IMR-90 (cell line): Measurements from ENCODE around the gene MAP1LC3B. TPM values are rescaled to one million over a fixed set of nuclear protein-coding genes. Genes with fewer than 3 reads are reported as not detected.

ENCODE experiments used
- ATAC-seq: fragments of 200-7000 bp; cut with Tn5 transposase; 2 replicates; pipeline ENCODE4 v1.9.1; 2020; ENCODE audit warnings: low read depth, mild to moderate bottlenecking, moderate library complexity
- BruUV-seq: library from RNA; stranded (reverse); fragments of 400-500 nt; replicated peaks from 2 replicates; lab custom pipeline; 2021; lab: Mats Ljungman, UMichigan
- CTCF ChIA-PET: fragments of 300-600 bp; formaldehyde crosslinking; extraction: SDS; loops from one replicate; lab custom pipeline; 2021; ENCODE audit warnings: antibody characterized with exemption; lab: Yijun Ruan, JAX
- POLR2A ChIA-PET: fragments of 300-600 bp; sonication (Branson Sonifier 250); formaldehyde crosslinking; loops from one replicate; lab custom pipeline; 2022; ENCODE audit warnings: antibody characterized with exemption; ENCODE audit not compliant: unreplicated experiment; lab: Charles Lee
- DNase-seq: peaks from one replicate; pipeline ENCODE4 v3.0.0; 2013
- H2AFZ ChIP-seq: replicated peaks from 2 replicates; pipeline ENCODE3; 2013; ENCODE audit warnings: low read length, mild to moderate bottlenecking; ENCODE audit not compliant: poor library complexity
- H2AK5ac ChIP-seq: 2 replicates; pipeline ENCODE4 v1.6.1; 2013; ENCODE audit warnings: low read depth, low read length, inconsistent platforms
- H2AK9ac ChIP-seq: replicated peaks from 2 replicates; pipeline ENCODE3; 2013; ENCODE audit warnings: mild to moderate bottlenecking, low read depth, low read length, moderate library complexity; ENCODE audit not compliant: poor library complexity
- H2BK120ac ChIP-seq: 2 replicates; pipeline ENCODE4 v1.6.1; 2013; ENCODE audit warnings: low read depth, low read length, inconsistent platforms
- H2BK15ac ChIP-seq: 3 replicates; pipeline ENCODE4 v1.6.1; 2013; ENCODE audit warnings: low read depth, low read length, inconsistent platforms
- H2BK20ac ChIP-seq: 2 replicates; pipeline ENCODE4 v1.6.1; 2013; ENCODE audit warnings: low read depth, mild to moderate bottlenecking, inconsistent platforms, low read length, moderate library complexity
- H2BK5ac ChIP-seq: 2 replicates; pipeline ENCODE4 v1.6.1; 2013; ENCODE audit warnings: mild to moderate bottlenecking, low read depth, low read length, inconsistent platforms; ENCODE audit not compliant: poor library complexity, severe bottlenecking
- H3K14ac ChIP-seq: replicated peaks from 2 replicates; pipeline ENCODE4 v1.6.1; 2013; ENCODE audit warnings: low read depth, low read length, inconsistent platforms
- H3K18ac ChIP-seq: 2 replicates; pipeline ENCODE4 v1.6.1; 2013; ENCODE audit warnings: low read depth, low read length, control low read depth
- H3K23ac ChIP-seq: 2 replicates; pipeline ENCODE4 v1.6.1; 2013; ENCODE audit warnings: low read depth, low read length, inconsistent platforms
- H3K27ac ChIP-seq: 2 replicates; pipeline ENCODE4 v1.5.1; 2013; ENCODE audit warnings: mild to moderate bottlenecking, control low read depth, low read length; ENCODE audit not compliant: insufficient read depth
- H3K27me3 ChIP-seq: 2 replicates; pipeline ENCODE4 v1.6.1; 2013; ENCODE audit warnings: low read length; ENCODE audit not compliant: control insufficient read depth, insufficient read depth
- H3K36me3 ChIP-seq: 2 replicates; pipeline ENCODE4 v1.6.1; 2013; ENCODE audit warnings: low read length, mixed read lengths; ENCODE audit not compliant: control insufficient read depth, insufficient read depth
- H3K4ac ChIP-seq: 2 replicates; pipeline ENCODE4 v1.6.1; 2013; ENCODE audit warnings: low read depth, low read length, inconsistent platforms
- H3K4me1 ChIP-seq: 2 replicates; pipeline ENCODE4 v1.6.1; 2013; ENCODE audit warnings: low read length, mixed read lengths; ENCODE audit not compliant: control insufficient read depth, insufficient read depth
- H3K4me2 ChIP-seq: 2 replicates; pipeline ENCODE4 v1.6.1; 2013; ENCODE audit warnings: low read depth, mild to moderate bottlenecking, control low read depth, low read length, moderate library complexity
- H3K4me3 ChIP-seq: 2 replicates; pipeline ENCODE4 v1.5.1; 2013; ENCODE audit warnings: low read depth, mild to moderate bottlenecking, control low read depth, low read length, moderate library complexity; ENCODE audit not compliant: insufficient read depth
- H3K56ac ChIP-seq: 2 replicates; pipeline ENCODE4 v1.6.1; 2013; ENCODE audit warnings: low read length, inconsistent platforms; ENCODE audit not compliant: insufficient read depth; ENCODE audit errors: extremely low read depth
- H3K79me1 ChIP-seq, 2 experiments: 2 replicates each; pipeline ENCODE4 v1.6.1; 2013; ENCODE audit warnings: low read length in 2 of 2, inconsistent platforms in 1 of 2, low read depth in 1 of 2
- H3K9ac ChIP-seq: 2 replicates; pipeline ENCODE4 v1.6.1; 2013; ENCODE audit warnings: low read depth, low read length, control low read depth
- H3K9me1 ChIP-seq: 2 replicates; pipeline ENCODE4 v1.6.1; 2013; ENCODE audit warnings: low read length, inconsistent platforms; ENCODE audit not compliant: insufficient read depth
- H3K9me3 ChIP-seq: 2 replicates; pipeline ENCODE4 v1.6.1; 2013; ENCODE audit warnings: low read length; ENCODE audit not compliant: control insufficient read depth, insufficient read depth
- H4K20me1 ChIP-seq: 2 replicates; pipeline ENCODE4 v1.6.1; 2013; ENCODE audit warnings: low read length, inconsistent platforms; ENCODE audit not compliant: insufficient read depth
- H4K5ac ChIP-seq: 2 replicates; pipeline ENCODE4 v1.6.1; 2013; ENCODE audit warnings: mild to moderate bottlenecking, low read depth, low read length, control low read depth
- H4K8ac ChIP-seq, 2 experiments: 2 replicates each; pipeline ENCODE4 v1.6.1; 2013; ENCODE audit warnings: low read depth in 2 of 2, low read length in 2 of 2, control low read depth in 1 of 2, inconsistent platforms in 1 of 2
- H4K91ac ChIP-seq: 2 replicates; pipeline ENCODE4 v1.6.1; 2013; ENCODE audit warnings: low read depth, low read length, inconsistent platforms; ENCODE audit not compliant: insufficient read depth
- BHLHE40 ChIP-seq: fragments of 150-350 bp; IDR thresholded peaks from 2 replicates; pipeline ENCODE4 v1.6.1; 2016; ENCODE audit warnings: mild to moderate bottlenecking, low read depth, low read length
- CEBPB ChIP-seq: IDR thresholded peaks from 2 replicates; pipeline ENCODE4 v1.6.1; 2012; ENCODE audit warnings: low read depth, low read length, improper control_type of control experiment
- CHD1 ChIP-seq: IDR thresholded peaks from 2 replicates; pipeline ENCODE4 v1.6.1; 2012; ENCODE audit warnings: low read depth, low read length, improper control_type of control experiment
- FOS ChIP-seq: fragments of 150-350 bp; IDR thresholded peaks from 2 replicates; pipeline ENCODE4 v1.6.1; 2016; ENCODE audit warnings: low read depth, low read length
- MAFK ChIP-seq: IDR thresholded peaks from 2 replicates; pipeline ENCODE4 v1.6.1; 2012; ENCODE audit warnings: low read depth, low read length, improper control_type of control experiment
- MAZ ChIP-seq: IDR thresholded peaks from 2 replicates; pipeline ENCODE4 v1.6.1; 2012; ENCODE audit warnings: low read depth, mild to moderate bottlenecking, low read length, improper control_type of control experiment, moderate library complexity, borderline replicate concordance
- MXI1 ChIP-seq: IDR thresholded peaks from 2 replicates; pipeline ENCODE4 v1.6.1; 2012; ENCODE audit warnings: low read depth, mild to moderate bottlenecking, low read length, moderate library complexity, borderline replicate concordance
- NFE2L2 ChIP-seq: fragments of 150-350 bp; IDR thresholded peaks from 2 replicates; pipeline ENCODE4 v1.6.1; 2016; ENCODE audit warnings: low read depth, mild to moderate bottlenecking, low read length
- POLR2A ChIP-seq: IDR thresholded peaks from 2 replicates; pipeline ENCODE4 v1.6.1; 2012; ENCODE audit warnings: mild to moderate bottlenecking, low read depth, low read length
- RAD21 ChIP-seq: IDR thresholded peaks from 2 replicates; pipeline ENCODE4 v1.6.1; 2012; ENCODE audit warnings: low read length, improper control_type of control experiment
- RCOR1 ChIP-seq: IDR thresholded peaks from 2 replicates; pipeline ENCODE4 v1.6.1; 2012; ENCODE audit warnings: mild to moderate bottlenecking, low read length, improper control_type of control experiment; ENCODE audit not compliant: insufficient replicate concordance
- USF2 ChIP-seq: fragments of 150-350 bp; IDR thresholded peaks from 2 replicates; pipeline ENCODE4 v1.6.1; 2017; ENCODE audit warnings: mild to moderate bottlenecking, antibody characterized with exemption, low read length, low read depth
- WGBS, 2 experiments: methylation state at CpG; one replicate each; pipeline versions ENCODE4 v1.1.5 to v1.1.7; 2013; ENCODE audit warnings: missing lambda C conversion rate in 2 of 2; ENCODE audit not compliant: insufficient read length in 1 of 2; ENCODE audit errors: extremely low coverage in 2 of 2; 5-methylcytosine and 5-hydroxymethylcytosine counted together
- dilution Hi-C: fragments of 300-500 bp; cut with HindIII; formaldehyde crosslinking; loops from one replicate; pipeline ENCODE4 v1.14.3; 2018; ENCODE audit warnings: low sequenced_read_pairs; ENCODE audit not compliant: unreplicated experiment
- in situ Hi-C: fragments of 300-500 bp; cut with MboI; formaldehyde crosslinking; loops from 3 replicates; pipeline ENCODE4 v1.14.3; 2019; ENCODE audit warnings: low sequenced_read_pairs, inconsistent platforms, mixed read lengths
- intact Hi-C: fragments of 100-400 bp; cut with micrococcal nuclease; formaldehyde crosslinking; loops from 2 replicates; pipeline ENCODE4 v1.10.0; 2022
- polyA plus RNA-seq, 3 experiments: library from polyadenylated mRNA; depleted of rRNA; stranded (reverse); fragments of >200 nt; gene quantifications; 2 replicates each; pipeline ENCODE4 v1.2.3, GENCODE V29; 2012; ENCODE audit warnings: low replicate concordance in 1 of 3
- total RNA-seq: library from RNA; depleted of rRNA; stranded (reverse); fragments of >200 nt; gene quantifications from 2 replicates; pipeline ENCODE4 v1.2.3, GENCODE V29; 2012
- TF ChIP-seq, protein P1 (sequence below): fragments of 150-350 bp; IDR thresholded peaks from 2 replicates; pipeline ENCODE4 v1.6.1; 2016; ENCODE audit warnings: low read depth, mild to moderate bottlenecking, low read length, moderate library complexity, borderline replicate concordance

MAP1LC3B gene
- total and polyA plus RNA-seq, 2 of the 4 experiments (the other 2 are of a cell fraction): 23.5 to 57.7 TPM

GRCh38 chr16:87350031-87350430 lies 42.1 kb upstream of the MAP1LC3B start:
- POLR2A ChIA-PET: no interaction called here

More at GRCh38 chr16:87350031-87350430, 42.1 kb upstream of the MAP1LC3B start:
- DNase-seq (no peak), ATAC-seq (no peak)
- Histone ChIP-seq H3K27ac (no peak overlapping the region), H3K27me3 (no peaks in the 10 kb centered on the region), H3K4me3 (no peak overlapping the region), H3K9me3 (no peaks in the 10 kb centered on the region), H3K56ac (no peak overlapping the region), H3K9me1 (peaks cover 15% of the 10 kb centered on the region; the same call in 1 of the 2 replicates), H2AK5ac (no peak overlapping the region), H3K18ac (no peak overlapping the region), H2BK120ac (no peak overlapping the region), H4K20me1 (peaks cover 22% of the 10 kb centered on the region), H4K5ac (no peak overlapping the region), H4K8ac (no peak overlapping the region), H3K4ac (no peak overlapping the region), H3K14ac (no peak overlapping the region), H2BK20ac (no peak overlapping the region), H2BK15ac (no peak overlapping the region), H3K4me2 (no peak overlapping the region), H2AK9ac (no peak overlapping the region), H2AFZ (peak overlapping the region; percentile 33), H3K23ac (no peak overlapping the region), H3K79me1 (peaks cover 7 to 37% of the 10 kb centered on the region in 2 experiments; a peak in 3 of 4 replicates), H3K9ac (no peak overlapping the region), H3K4me1 (peaks cover 4% of the 10 kb centered on the region; the same call in 1 of the 2 replicates), H3K36me3 (peaks cover 19% of the 10 kb centered on the region; the same call in 1 of the 2 replicates), H2BK5ac (no peak overlapping the region), H4K91ac (no peak overlapping the region)
- CTCF ChIA-PET: no interaction called here
- in situ Hi-C loops: no loop called here
- dilution Hi-C loops: no loop called here
- no peak for TF ChIP-seq RAD21
- no peak for TF ChIP-seq USF2
- TF ChIP-seq CHD1: no peak
- TF ChIP-seq MXI1: no peak
- no peak for TF ChIP-seq CEBPB
- no peak for TF ChIP-seq NFE2L2
- no peak for TF ChIP-seq POLR2A
- TF ChIP-seq RCOR1: no peak
- no peak for TF ChIP-seq BHLHE40
- TF ChIP-seq, protein P1, sequence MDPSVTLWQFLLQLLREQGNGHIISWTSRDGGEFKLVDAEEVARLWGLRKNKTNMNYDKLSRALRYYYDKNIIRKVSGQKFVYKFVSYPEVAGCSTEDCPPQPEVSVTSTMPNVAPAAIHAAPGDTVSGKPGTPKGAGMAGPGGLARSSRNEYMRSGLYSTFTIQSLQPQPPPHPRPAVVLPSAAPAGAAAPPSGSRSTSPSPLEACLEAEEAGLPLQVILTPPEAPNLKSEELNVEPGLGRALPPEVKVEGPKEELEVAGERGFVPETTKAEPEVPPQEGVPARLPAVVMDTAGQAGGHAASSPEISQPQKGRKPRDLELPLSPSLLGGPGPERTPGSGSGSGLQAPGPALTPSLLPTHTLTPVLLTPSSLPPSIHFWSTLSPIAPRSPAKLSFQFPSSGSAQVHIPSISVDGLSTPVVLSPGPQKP: no peak
- no peak for TF ChIP-seq MAZ
- no peak for TF ChIP-seq MAFK
- TF ChIP-seq FOS: no peak
- BruUV-seq: no TSS peak
- intact Hi-C loops: no loop called here
- WGBS, 2 experiments: 75% methylated on average over 2 of the region's 8 CpGs; no CpG with 5 or more reads in 1 of the 2 experiments
